Measurements from ENCODE around the gene SND1.

- TF ChIP-seq CTCF (IDR thresholded peaks at IDR 0.05; ENCODE audit: insufficient read depth, low read length, poor library complexity, severe bottlenecking) (no peak), EZH2phosphoT487 (conservative IDR thresholded peaks at IDR 0.05; ENCODE audit: low read length) (no peak)
These were observed 487.4 kb downstream of the SND1 start for GRCh38 chr7:128139406-128139805.

All from SU-DHL-6 (cell line).